ENCODE data around the gene PCAT7. TPM values are rescaled to one million over a fixed set of nuclear protein-coding genes. Genes with fewer than 3 reads are reported as not detected.

PCAT7 gene
- total and polyA plus RNA-seq, 9 of the 15 experiments (the other 6 are each of a cell fraction or from before 2014, with no cell fraction given) = 0.09 to 0.13 TPM; not detected in 7

DNA sequence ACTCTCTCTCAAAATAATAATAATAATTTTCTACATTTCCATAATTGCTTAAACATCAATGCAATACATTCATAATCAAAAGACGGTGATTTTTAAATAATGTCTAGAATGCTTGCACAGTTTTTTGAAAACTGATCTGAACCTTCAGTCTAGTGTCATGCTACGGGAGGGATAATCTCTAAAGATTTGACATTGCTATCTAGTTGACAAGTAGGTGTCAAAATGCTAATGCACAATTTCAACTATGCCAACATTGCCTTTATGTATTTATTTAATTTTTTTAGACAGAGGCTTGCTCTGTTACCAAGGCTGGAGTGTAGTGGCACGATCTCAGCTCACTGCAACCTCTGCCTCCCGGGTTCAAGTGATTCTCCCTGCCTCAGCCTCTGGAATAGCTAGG lies 16.0 kb upstream of the PCAT7 start:
- H3K9ac ChIP-seq (ENCODE audit: insufficient read depth in 1 of 2, low read depth in 2 of 2, low read length in 2 of 2) = no peak overlapping the region
- DNase-seq (ENCODE audit: extremely low read depth in 1 of 4, low spot score in 3 of 4) = no peak
- no peak for FAIRE-seq
- TF ChIP-seq ZBTB1 (CRISPR knock-in tag; IDR thresholded peaks at IDR 0.05; ENCODE audit: borderline replicate concordance, low read depth) (no peak), PHF21A (IDR thresholded peaks at IDR 0.05; ENCODE audit: borderline replicate concordance, low read depth) (no peak), TSC22D4 (tag; IDR thresholded peaks at IDR 0.05) (no peak), MAFF (IDR thresholded peaks at IDR 0.05; ENCODE audit: low read length) (no peak), RBM14 (IDR thresholded peaks at IDR 0.05; ENCODE audit: borderline replicate concordance, insufficient read depth, low read depth, low read length) (no peak), NR2F6 (CRISPR knock-in tag; IDR thresholded peaks at IDR 0.05) (no peak), NFE2L1 (tag; IDR thresholded peaks at IDR 0.05; ENCODE audit: borderline replicate concordance, low read depth) (no peak), HDGF (IDR thresholded peaks at IDR 0.05) (no peak), SAFB (IDR thresholded peaks at IDR 0.05; ENCODE audit: borderline replicate concordance, low read depth, low read length) (no peak)
- H3K9me1 ChIP-seq (ENCODE audit: control insufficient read depth, insufficient read depth, low read length) = no peaks in the 10 kb centered on the region
- H3K79me2 ChIP-seq (ENCODE audit: control insufficient read depth, insufficient read depth, low read length) = no peaks in the 10 kb centered on the region
- WGBS (ENCODE audit: insufficient coverage, low coverage, missing lambda C conversion rate) = 6% methylated on average over 4 of the region's 4 CpGs
- in situ Hi-C loops (cut with MboI) = no loop called here
- intact Hi-C loops (cut with micrococcal nuclease) = loop anchor here (5.0 kb wide), 2 partner anchors 327 to 527 kb away; no protein-coding TSS in a partner anchor
- no peak overlapping the region for H2AFZ ChIP-seq (ENCODE audit: low read depth, low read length)
- CTCF ChIA-PET (ENCODE audit: low intra/inter-chr PET ratio) = no interaction called here
- POLR2A ChIA-PET = interaction anchor here (0.6 kb wide), 1 partner anchor 181 kb away, joined by 3 read pairs; no protein-coding TSS in a partner anchor
- no peaks in the 10 kb centered on the region for H4K20me1 ChIP-seq (replicated peaks; ENCODE audit: control insufficient read depth, insufficient read depth, low read length)
- peaks cover 2 to 4% of the 10 kb centered on the region in 2 experiments; a peak in 3 of 5 replicates for H3K27me3 ChIP-seq (ENCODE audit: control insufficient read depth in 2 of 2, insufficient read depth in 2 of 2, low read length in 2 of 2)
- no TSS peak for BruUV-seq (replicated peaks)
- no peak overlapping the region for H3K27ac ChIP-seq (ENCODE audit: extremely low read depth, low read depth, low read length)
- H3K4me1 ChIP-seq (replicated peaks in 1 of 2; ENCODE audit: control insufficient read depth in 2 of 2, insufficient read depth in 2 of 2, low read length in 2 of 2) = no peaks in the 10 kb centered on the region
- no peak overlapping the region for H3K4me3 ChIP-seq
- H3K9me3 ChIP-seq (replicated peaks; ENCODE audit: control insufficient read depth, insufficient read depth, low read depth, low read length) = no peaks in the 10 kb centered on the region
- ATAC-seq = no peak
- no peak overlapping the region for H3K4me2 ChIP-seq (ENCODE audit: insufficient read depth, low read length)
- H3K36me3 ChIP-seq (ENCODE audit: control insufficient read depth, insufficient read depth, low read length) = no peaks in the 10 kb centered on the region

Measured in K562 (cell line).